GM10248 (cell line): ENCODE results near the gene QTRT2.

Experiments used
- CTCF ChIA-PET: fragments of 300-600 bp; sonication (Branson Sonifier 250); formaldehyde crosslinking; extraction: SDS; loops from one replicate; lab custom pipeline; 2021; ENCODE audit warnings: antibody characterized with exemption; lab: Yijun Ruan, JAX
- POLR2A ChIA-PET: fragments of 350-650 bp; sonication (Branson Sonifier 250); formaldehyde crosslinking; extraction: SDS; loops from one replicate; lab custom pipeline; 2020; ENCODE audit warnings: antibody characterized with exemption; lab: Yijun Ruan, JAX
- DNase-seq: peaks from one replicate; pipeline ENCODE4 v3.0.0; 2012; ENCODE audit errors: extremely low spot score
- TF ChIP-seq, protein P1 (sequence below): IDR thresholded peaks from 2 replicates; pipeline ENCODE4 v1.5.1; 2012; ENCODE audit warnings: mild to moderate bottlenecking, low read depth; ENCODE audit errors: extremely low read depth, missing control alignments, control extremely low read depth

The QTRT2 gene

DNA sequence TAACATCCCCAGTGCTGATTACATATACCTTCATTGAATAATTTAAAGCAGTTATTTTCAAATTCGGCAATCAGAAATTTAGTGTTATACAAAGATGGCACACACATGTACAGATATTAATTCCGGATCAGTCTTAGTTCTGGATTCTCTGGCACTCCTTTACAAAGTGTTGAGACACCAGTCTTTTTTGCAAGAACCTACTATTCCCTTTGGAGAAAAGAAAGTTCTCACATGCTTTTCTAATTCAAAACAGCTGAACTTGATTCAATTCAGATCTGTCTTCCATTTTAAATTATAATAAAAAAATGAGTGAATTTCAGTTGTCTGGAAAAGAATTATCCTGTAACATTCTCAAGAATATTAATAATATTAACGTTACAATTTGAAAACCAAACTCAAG lies 20.6 kb upstream of the QTRT2 start:
- no peak for DNase-seq
- TF ChIP-seq, protein P1, sequence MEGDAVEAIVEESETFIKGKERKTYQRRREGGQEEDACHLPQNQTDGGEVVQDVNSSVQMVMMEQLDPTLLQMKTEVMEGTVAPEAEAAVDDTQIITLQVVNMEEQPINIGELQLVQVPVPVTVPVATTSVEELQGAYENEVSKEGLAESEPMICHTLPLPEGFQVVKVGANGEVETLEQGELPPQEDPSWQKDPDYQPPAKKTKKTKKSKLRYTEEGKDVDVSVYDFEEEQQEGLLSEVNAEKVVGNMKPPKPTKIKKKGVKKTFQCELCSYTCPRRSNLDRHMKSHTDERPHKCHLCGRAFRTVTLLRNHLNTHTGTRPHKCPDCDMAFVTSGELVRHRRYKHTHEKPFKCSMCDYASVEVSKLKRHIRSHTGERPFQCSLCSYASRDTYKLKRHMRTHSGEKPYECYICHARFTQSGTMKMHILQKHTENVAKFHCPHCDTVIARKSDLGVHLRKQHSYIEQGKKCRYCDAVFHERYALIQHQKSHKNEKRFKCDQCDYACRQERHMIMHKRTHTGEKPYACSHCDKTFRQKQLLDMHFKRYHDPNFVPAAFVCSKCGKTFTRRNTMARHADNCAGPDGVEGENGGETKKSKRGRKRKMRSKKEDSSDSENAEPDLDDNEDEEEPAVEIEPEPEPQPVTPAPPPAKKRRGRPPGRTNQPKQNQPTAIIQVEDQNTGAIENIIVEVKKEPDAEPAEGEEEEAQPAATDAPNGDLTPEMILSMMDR, result no peak
- POLR2A ChIA-PET, result no interaction called here
- CTCF ChIA-PET, result no interaction called here

DNA sequence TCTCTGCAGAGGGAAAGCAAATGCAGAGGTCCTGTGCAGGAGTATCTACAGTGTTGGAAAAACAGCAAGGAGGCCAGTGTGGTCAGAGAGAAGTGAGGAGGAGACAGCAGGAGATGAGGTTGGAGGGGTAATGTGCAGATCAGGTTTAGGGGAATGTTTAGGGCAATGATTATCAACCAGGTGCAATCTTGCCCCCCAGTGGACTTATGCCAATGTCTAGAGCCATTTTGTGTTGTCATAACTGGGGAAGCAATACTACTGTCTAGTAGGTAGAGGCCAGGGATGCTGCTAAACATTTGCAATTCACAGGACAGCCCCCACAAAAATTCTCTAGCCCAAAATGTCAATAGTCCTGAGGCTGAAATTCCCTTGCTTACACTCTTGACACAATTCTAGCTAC lies 13.3 kb upstream of the QTRT2 start:
- POLR2A ChIA-PET, result no interaction called here
- DNase-seq, result no peak
- CTCF ChIA-PET, result interaction anchor here (2.1 kb wide), 1 partner anchor 12 kb away, joined by 6 read pairs; the partner anchor contains the start of genes CCDC191 and QTRT2
- TF ChIP-seq, protein P1, result no peak

DNA sequence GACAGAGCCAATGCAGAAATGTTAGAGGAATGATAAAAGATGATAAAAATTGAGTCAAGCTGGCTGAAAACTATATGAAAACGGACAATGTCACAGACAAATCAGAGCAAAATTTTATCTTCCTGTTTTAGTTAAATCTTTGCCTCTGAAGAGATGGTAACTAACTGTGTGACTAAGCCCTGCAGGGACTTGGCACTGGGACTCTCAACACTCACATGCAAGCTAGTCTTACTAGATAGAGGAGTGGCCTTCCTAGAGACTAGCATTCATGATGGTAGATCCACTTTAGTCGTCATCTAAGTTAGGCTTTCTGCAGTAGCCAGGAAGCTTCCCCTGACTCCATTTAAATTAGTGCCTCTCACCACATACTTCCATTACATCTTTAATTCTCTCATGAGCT lies 4.3 kb upstream of the QTRT2 start:
- CTCF ChIA-PET, result interaction anchor here (1.1 kb wide), 1 partner anchor 307 kb away, joined by 3 read pairs; no protein-coding TSS in a partner anchor
- TF ChIP-seq, protein P1, result no peak
- POLR2A ChIA-PET, result no interaction called here
- DNase-seq, result no peak

DNA sequence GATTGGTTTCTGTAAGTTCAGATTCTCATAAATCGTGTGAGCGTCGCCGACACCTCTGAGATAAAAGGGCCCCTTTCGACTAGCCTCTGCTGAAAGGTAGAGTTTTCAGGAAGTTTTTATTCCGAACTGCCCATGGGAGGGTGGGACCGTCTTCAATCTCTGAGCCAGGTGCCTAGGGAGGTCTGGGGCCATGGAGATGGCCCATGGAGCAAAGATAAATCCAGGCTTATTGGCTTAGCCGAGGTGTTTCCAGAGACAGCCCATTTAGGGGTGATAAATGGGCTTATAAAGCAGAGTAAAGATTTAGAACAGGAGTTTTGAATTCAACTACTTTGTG lies 442 bp downstream of the QTRT2 start:
- CTCF ChIA-PET, result no interaction called here

DNA sequence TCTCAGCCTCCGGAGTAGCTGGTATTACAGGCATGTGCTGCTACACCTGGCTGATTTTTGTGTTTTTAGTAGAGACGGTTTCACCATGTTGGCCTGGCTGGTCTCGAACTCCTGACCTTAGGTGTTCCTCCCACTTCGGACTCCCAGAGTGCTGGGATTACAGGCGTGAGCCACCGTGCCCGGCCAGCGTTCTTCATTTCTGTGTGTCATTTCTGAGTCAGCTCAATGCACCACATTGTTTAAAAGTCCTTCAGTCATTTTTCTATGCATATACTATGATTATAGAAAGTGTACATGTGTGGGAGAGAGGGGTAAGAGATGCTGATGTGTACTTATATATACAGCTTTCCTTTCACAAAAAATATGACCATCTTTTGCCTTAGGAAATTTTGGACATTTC lies 2.1 kb downstream of the QTRT2 start:
- CTCF ChIA-PET, result no interaction called here
- POLR2A ChIA-PET, result no interaction called here
- TF ChIP-seq, protein P1, result no peak
- no peak for DNase-seq

More for the DNA sequence above, 442 bp downstream of the QTRT2 start:
- TF ChIP-seq, protein P1, result no peak
- no peak for DNase-seq
- POLR2A ChIA-PET, result no interaction called here

DNA sequence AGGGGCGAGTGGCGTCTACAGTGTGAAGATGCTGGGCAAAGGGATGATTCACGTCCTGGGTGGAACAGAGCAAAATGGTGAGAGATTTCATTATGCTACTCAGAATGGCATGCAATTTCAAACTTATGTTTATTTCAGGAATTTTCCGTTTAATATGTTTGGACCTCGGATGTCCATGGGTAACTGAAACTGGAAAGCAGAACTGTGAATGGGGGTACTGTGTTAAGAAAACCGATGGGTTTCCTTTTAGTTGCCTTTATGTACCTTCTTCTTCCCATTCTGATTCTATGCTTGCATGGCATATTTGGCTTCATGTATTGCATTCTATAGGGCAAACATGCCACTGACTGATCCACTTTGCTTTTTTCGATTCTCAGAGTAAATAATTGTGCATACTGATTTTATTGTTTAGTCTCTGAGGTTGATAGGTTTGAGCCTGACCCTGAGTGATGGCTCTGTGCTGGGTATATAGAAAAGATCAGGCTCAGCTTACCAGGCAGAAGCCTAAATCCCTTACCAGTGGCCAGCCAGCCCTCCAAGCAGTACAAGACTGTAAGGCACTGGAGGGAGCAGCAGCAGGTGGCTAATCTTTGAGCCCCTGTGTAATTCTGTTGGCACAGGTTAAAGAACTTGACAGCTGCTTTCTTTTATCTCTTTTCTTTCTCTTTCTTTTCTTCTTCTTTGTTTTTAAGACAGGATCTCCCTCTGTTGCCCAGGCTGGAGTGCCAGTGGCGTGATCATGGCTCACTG lies 4.5 kb downstream of the QTRT2 start:
- TF ChIP-seq, protein P1, result no peak
- ChIA-PET POLR2A (no interaction called here), CTCF (interaction anchor here (1.5 kb wide), 1 partner anchor 31 kb away, joined by 3 read pairs; no protein-coding TSS in a partner anchor)
- DNase-seq, result no peak
